Measurements from ENCODE around the gene LTK.

DNA sequence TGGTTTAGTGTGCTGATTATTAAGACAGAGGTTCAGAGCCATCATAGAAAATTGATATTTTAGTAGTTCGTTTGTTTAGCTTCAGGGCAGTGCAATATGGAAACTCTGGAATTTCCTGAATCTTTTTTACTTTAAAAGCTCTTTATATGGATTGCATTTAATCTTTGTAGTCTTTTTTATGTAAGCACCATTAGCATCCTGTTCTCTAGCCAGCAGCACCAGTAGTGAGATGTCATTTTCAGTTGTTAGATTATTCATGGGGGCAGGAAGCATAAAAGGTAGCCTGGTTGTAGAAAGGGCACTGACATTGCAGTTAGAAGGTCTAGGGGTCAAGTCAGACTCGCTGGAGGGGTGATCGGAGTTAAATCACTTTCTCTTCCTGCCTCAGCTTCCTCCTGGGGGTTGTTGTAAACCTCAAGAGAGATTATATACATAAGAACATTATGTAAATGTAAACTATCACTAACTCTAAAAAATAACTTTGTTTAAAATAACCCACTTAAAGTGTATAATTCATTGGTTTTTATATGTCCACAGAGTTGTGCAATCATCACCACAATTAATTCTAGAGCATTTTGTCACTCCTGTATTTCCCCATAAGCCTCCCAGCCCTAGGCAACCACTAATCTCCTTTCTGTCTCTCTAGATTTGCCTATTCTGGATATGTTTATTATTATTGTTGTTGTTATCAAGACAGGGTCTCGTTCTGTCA, 51.4 kb downstream of the LTK start:
- TF ChIP-seq, protein P1, sequence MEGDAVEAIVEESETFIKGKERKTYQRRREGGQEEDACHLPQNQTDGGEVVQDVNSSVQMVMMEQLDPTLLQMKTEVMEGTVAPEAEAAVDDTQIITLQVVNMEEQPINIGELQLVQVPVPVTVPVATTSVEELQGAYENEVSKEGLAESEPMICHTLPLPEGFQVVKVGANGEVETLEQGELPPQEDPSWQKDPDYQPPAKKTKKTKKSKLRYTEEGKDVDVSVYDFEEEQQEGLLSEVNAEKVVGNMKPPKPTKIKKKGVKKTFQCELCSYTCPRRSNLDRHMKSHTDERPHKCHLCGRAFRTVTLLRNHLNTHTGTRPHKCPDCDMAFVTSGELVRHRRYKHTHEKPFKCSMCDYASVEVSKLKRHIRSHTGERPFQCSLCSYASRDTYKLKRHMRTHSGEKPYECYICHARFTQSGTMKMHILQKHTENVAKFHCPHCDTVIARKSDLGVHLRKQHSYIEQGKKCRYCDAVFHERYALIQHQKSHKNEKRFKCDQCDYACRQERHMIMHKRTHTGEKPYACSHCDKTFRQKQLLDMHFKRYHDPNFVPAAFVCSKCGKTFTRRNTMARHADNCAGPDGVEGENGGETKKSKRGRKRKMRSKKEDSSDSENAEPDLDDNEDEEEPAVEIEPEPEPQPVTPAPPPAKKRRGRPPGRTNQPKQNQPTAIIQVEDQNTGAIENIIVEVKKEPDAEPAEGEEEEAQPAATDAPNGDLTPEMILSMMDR (IDR thresholded peaks at IDR 0.05): no peak
- TF ChIP-seq, protein P2, sequence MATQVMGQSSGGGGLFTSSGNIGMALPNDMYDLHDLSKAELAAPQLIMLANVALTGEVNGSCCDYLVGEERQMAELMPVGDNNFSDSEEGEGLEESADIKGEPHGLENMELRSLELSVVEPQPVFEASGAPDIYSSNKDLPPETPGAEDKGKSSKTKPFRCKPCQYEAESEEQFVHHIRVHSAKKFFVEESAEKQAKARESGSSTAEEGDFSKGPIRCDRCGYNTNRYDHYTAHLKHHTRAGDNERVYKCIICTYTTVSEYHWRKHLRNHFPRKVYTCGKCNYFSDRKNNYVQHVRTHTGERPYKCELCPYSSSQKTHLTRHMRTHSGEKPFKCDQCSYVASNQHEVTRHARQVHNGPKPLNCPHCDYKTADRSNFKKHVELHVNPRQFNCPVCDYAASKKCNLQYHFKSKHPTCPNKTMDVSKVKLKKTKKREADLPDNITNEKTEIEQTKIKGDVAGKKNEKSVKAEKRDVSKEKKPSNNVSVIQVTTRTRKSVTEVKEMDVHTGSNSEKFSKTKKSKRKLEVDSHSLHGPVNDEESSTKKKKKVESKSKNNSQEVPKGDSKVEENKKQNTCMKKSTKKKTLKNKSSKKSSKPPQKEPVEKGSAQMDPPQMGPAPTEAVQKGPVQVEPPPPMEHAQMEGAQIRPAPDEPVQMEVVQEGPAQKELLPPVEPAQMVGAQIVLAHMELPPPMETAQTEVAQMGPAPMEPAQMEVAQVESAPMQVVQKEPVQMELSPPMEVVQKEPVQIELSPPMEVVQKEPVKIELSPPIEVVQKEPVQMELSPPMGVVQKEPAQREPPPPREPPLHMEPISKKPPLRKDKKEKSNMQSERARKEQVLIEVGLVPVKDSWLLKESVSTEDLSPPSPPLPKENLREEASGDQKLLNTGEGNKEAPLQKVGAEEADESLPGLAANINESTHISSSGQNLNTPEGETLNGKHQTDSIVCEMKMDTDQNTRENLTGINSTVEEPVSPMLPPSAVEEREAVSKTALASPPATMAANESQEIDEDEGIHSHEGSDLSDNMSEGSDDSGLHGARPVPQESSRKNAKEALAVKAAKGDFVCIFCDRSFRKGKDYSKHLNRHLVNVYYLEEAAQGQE (IDR thresholded peaks at IDR 0.05; ENCODE audit: insufficient read depth in 1 of 2, low read depth in 2 of 2, low read length in 1 of 2): no peak
